HepG2 (cell line): ENCODE measurements around the gene TALDO1. TPM values are rescaled to one million over a fixed set of nuclear protein-coding genes. Genes with fewer than 3 reads are reported as not detected.

Source experiments
- ATAC-seq: fragments of 200-7000 bp; cut with Tn5 transposase; 3 replicates; pipeline ENCODE4 v1.9.1; 2020; ENCODE audit warnings: mild to moderate bottlenecking, moderate library complexity
- BruUV-seq: library from RNA; stranded (reverse); fragments of 400-500 nt; replicated peaks from 2 replicates; lab custom pipeline; 2021; lab: Mats Ljungman, UMichigan
- CTCF ChIA-PET: fragments of 300-600 bp; formaldehyde crosslinking; extraction: SDS; loops from one replicate; lab custom pipeline; 2021; ENCODE audit warnings: low total read pairs, inconsistent platforms, low intra/inter-chr PET ratio; lab: Yijun Ruan, JAX
- POLR2A ChIA-PET: fragments of 350-600 bp; sonication (Branson Sonifier 250); formaldehyde crosslinking; loops from one replicate; lab custom pipeline; 2020; ENCODE audit warnings: antibody characterized with exemption, inconsistent platforms; lab: Yijun Ruan, JAX
- DNase-seq: peaks from one replicate; pipeline ENCODE4 v3.0.0-alpha.2; 2015; ENCODE audit warnings: low spot score
- FAIRE-seq: peaks from 3 replicates; lab custom pipeline; 2011; peaks lifted over from hg19 to GRCh38; lab: Jason Lieb, UNC
- H2AFZ ChIP-seq: one replicate; pipeline ENCODE4 v1.6.1; 2011; ENCODE audit warnings: low read length, inconsistent platforms
- H3K27ac ChIP-seq: fragments of 300-600 bp; 3 replicates; pipeline ENCODE4 v1.8.0; 2011; ENCODE audit warnings: mixed run types, mild to moderate bottlenecking, mixed read lengths, low read length, inconsistent platforms; ENCODE audit not compliant: insufficient read depth; ENCODE audit errors: extremely low read length
- H3K27me3 ChIP-seq, 2 experiments: fragments of 200-600 bp in 1 of 2; 2 replicates in 1 of 2; 3 replicates in 1 of 2; pipeline versions ENCODE4 v1.6.0 to v1.8.0; 2011; ENCODE audit warnings: low read length in 2 of 2, mild to moderate bottlenecking in 2 of 2, moderate library complexity in 2 of 2, inconsistent platforms in 1 of 2; ENCODE audit not compliant: insufficient read depth in 2 of 2, control insufficient read depth in 1 of 2
- H3K36me3 ChIP-seq, 2 experiments: fragments of 200-600 bp in 1 of 2; replicated peaks in 1 of 2; 2 replicates in 1 of 2; 3 replicates in 1 of 2; pipeline versions ENCODE4 v1.5.1 to v1.8.0; 2011; ENCODE audit warnings: low read length in 2 of 2, inconsistent platforms in 1 of 2; ENCODE audit not compliant: insufficient read depth in 2 of 2, control insufficient read depth in 1 of 2
- H3K4me1 ChIP-seq: 2 replicates; pipeline ENCODE4 v1.5.1; 2012; ENCODE audit warnings: low read length, inconsistent platforms; ENCODE audit not compliant: insufficient read depth
- H3K4me2 ChIP-seq: 2 replicates; pipeline ENCODE4 v1.6.0; 2011; ENCODE audit warnings: low read depth, low read length, inconsistent platforms
- H3K4me3 ChIP-seq, 3 experiments: fragments of 200-600 bp in 1 of 3; sonication (generic), shearing (Covaris generic) in 1 of 3; replicated peaks in 1 of 3; 2 replicates each; pipeline ENCODE4 v1.5.1; 2011 to 2016; ENCODE audit warnings: low read length in 3 of 3, inconsistent platforms in 2 of 3, low read depth in 2 of 3, mild to moderate bottlenecking in 2 of 3, control low read depth in 1 of 3, mixed read lengths in 1 of 3; ENCODE audit not compliant: insufficient read depth in 1 of 3
- H3K79me2 ChIP-seq: one replicate; pipeline ENCODE4 v1.6.1; 2011; ENCODE audit warnings: low read length, inconsistent platforms; ENCODE audit not compliant: insufficient read depth
- H3K9ac ChIP-seq: 2 replicates; pipeline ENCODE4 v1.6.0; 2011; ENCODE audit warnings: mild to moderate bottlenecking, low read depth, low read length, inconsistent platforms; ENCODE audit not compliant: insufficient read depth
- H3K9me3 ChIP-seq: 2 replicates; pipeline ENCODE4 v1.5.1; 2012; ENCODE audit warnings: mild to moderate bottlenecking, low read length
- H4K20me1 ChIP-seq: 2 replicates; pipeline ENCODE4 v1.6.0; 2011; ENCODE audit warnings: inconsistent platforms, mild to moderate bottlenecking, low read length, moderate library complexity; ENCODE audit not compliant: insufficient read depth
- ARNTL ChIP-seq: sonication (generic); formaldehyde crosslinking; IDR thresholded peaks from 2 replicates; pipeline ENCODE4 v1.4.0; 2020; ENCODE audit warnings: mild to moderate bottlenecking, missing genetic modification reagents
- CBFB ChIP-seq: sonication (generic); formaldehyde crosslinking; IDR thresholded peaks from 2 replicates; pipeline ENCODE4 v1.4.0; 2020; ENCODE audit warnings: missing genetic modification reagents
- DRAP1 ChIP-seq: IDR thresholded peaks from 2 replicates; pipeline ENCODE4 v1.6.1; 2016; ENCODE audit warnings: missing genetic modification reagents, missing compliant biosample characterization
- EED ChIP-seq: sonication (generic); formaldehyde crosslinking; IDR thresholded peaks from 2 replicates; pipeline ENCODE4 v1.5.0; 2020; ENCODE audit warnings: mild to moderate bottlenecking, missing genetic modification reagents
- GTF3A ChIP-seq: sonication (generic); formaldehyde crosslinking; conservative IDR thresholded peaks from 2 replicates; pipeline ENCODE4 v1.4.0; 2020; ENCODE audit warnings: mild to moderate bottlenecking, missing genetic modification reagents
- KMT2B ChIP-seq: IDR thresholded peaks from 2 replicates; pipeline ENCODE4 v1.6.1; 2016; ENCODE audit warnings: missing genetic modification reagents, missing compliant biosample characterization
- NFIB ChIP-seq: sonication (generic); formaldehyde crosslinking; IDR thresholded peaks from 2 replicates; pipeline ENCODE4 v1.9.0; 2021; ENCODE audit warnings: missing genetic modification reagents, mild to moderate bottlenecking, borderline replicate concordance
- PTBP1 ChIP-seq: fragments of 200-400 bp; formaldehyde crosslinking; IDR thresholded peaks from 2 replicates; pipeline ENCODE4 v1.6.1; 2018; ENCODE audit warnings: low read length, low read depth; ENCODE audit not compliant: poor library complexity, severe bottlenecking
- SATB2 ChIP-seq: sonication (generic); formaldehyde crosslinking; IDR thresholded peaks from 2 replicates; pipeline ENCODE4 v1.5.0; 2020; ENCODE audit warnings: missing genetic modification reagents
- SRF ChIP-seq: IDR thresholded peaks from 2 replicates; pipeline ENCODE4 v1.6.1; 2011; ENCODE audit warnings: mild to moderate bottlenecking, low read depth, low read length, moderate library complexity
- SRSF9 ChIP-seq: fragments of 200-400 bp; formaldehyde crosslinking; IDR thresholded peaks from 2 replicates; pipeline ENCODE4 v1.6.1; 2018; ENCODE audit warnings: borderline replicate concordance, mild to moderate bottlenecking, low read depth, low read length; ENCODE audit not compliant: insufficient read depth, poor library complexity, severe bottlenecking
- ZBTB1 ChIP-seq: sonication (generic); formaldehyde crosslinking; IDR thresholded peaks from 2 replicates; pipeline ENCODE4 v1.4.0; 2020; ENCODE audit warnings: missing genetic modification reagents, borderline replicate concordance
- ZNF121 ChIP-seq: sonication (generic); formaldehyde crosslinking; IDR thresholded peaks from 2 replicates; pipeline ENCODE4 v1.5.0; 2020; ENCODE audit warnings: mild to moderate bottlenecking, missing genetic modification reagents
- ZNF276 ChIP-seq: sonication (generic); formaldehyde crosslinking; IDR thresholded peaks from 2 replicates; pipeline ENCODE4 v1.4.0; 2020; ENCODE audit warnings: mild to moderate bottlenecking, low read depth, missing genetic modification reagents
- ZNF543 ChIP-seq: sonication (generic); formaldehyde crosslinking; IDR thresholded peaks from 2 replicates; pipeline ENCODE4 v1.4.0; 2020; ENCODE audit warnings: mild to moderate bottlenecking, missing genetic modification reagents
- ZNF747 ChIP-seq: sonication (generic); formaldehyde crosslinking; IDR thresholded peaks from 2 replicates; pipeline ENCODE4 v1.8.1; 2023; ENCODE audit warnings: missing genetic modification reagents, mild to moderate bottlenecking, borderline replicate concordance
- ZNF768 ChIP-seq: sonication (generic); formaldehyde crosslinking; IDR thresholded peaks from 2 replicates; pipeline ENCODE4 v1.4.0; 2020; ENCODE audit warnings: missing genetic modification reagents
- ZNF770 ChIP-seq: sonication (generic); formaldehyde crosslinking; IDR thresholded peaks from 2 replicates; pipeline ENCODE4 v1.5.0; 2020; ENCODE audit warnings: mild to moderate bottlenecking, missing genetic modification reagents
- WGBS: methylation state at CpG from one replicate; pipeline ENCODE4 v1.1.6; 2017; ENCODE audit warnings: low lambda C conversion rate; 5-methylcytosine and 5-hydroxymethylcytosine counted together
- in situ Hi-C: cut with HindIII; loops from 2 replicates; pipeline ENCODE4 v1.10.0; 2017; ENCODE audit warnings: low pct_unique_long_range_greater_than_20kb; ENCODE audit not compliant: extremely low pct_ligation_motif_present
- intact Hi-C: fragments of 100-400 bp; cut with micrococcal nuclease; formaldehyde crosslinking; loops from one replicate; pipeline ENCODE4 v1.10.0; 2022; ENCODE audit not compliant: unreplicated experiment
- polyA plus RNA-seq, 8 experiments: library from polyadenylated mRNA; depleted of rRNA in 3 of 8; stranded (reverse) in 7 of 8; unstranded in 1 of 8; fragments of >200 nt; fragmentation: Illumina TruSeq in 4 of 8; extraction: Trizol in 4 of 8; gene quantifications; 2 replicates each; pipeline versions ENCODE4 v1.2.1 to v1.2.3, GENCODE V29; 2011 to 2016; ENCODE audit warnings: low read depth in 4 of 8, missing spikeins in 1 of 8, mixed read lengths in 1 of 8; ENCODE audit not compliant: insufficient read depth in 1 of 8
- total RNA-seq, 5 experiments: library from RNA; depleted of rRNA; stranded (reverse); fragments of >200 nt; fragmentation: Illumina TruSeq; extraction: Trizol; gene quantifications; 2 replicates each; pipeline ENCODE4 v1.2.3, GENCODE V29; 2016; ENCODE audit warnings: low read depth in 1 of 5

The TALDO1 gene
- total and polyA plus RNA-seq, 2 of the 13 experiments (the other 11 are each of a cell fraction or from before 2014, with no cell fraction given), result 107 to 240 TPM

- TF ChIP-seq SATB2 (CRISPR knock-in tag) (0 out of 2 replicates have a peak, but pooled peaks have one; percentile 25), SRSF9 (no peak), GTF3A (no peak), ZNF747 (CRISPR knock-in tag) (0 out of 2 replicates have a peak, but pooled peaks have one; percentile 43), PTBP1 (peak; percentile 36), NFIB (CRISPR knock-in tag) (no peak), ZBTB1 (CRISPR knock-in tag) (no peak), EED (CRISPR knock-in tag) (0 out of 2 replicates have a peak, but pooled peaks have one; percentile 22), CBFB (CRISPR knock-in tag) (0 out of 2 replicates have a peak, but pooled peaks have one; percentile 3), KMT2B (CRISPR knock-in tag) (no peak)
These were observed 40.8 kb upstream of the TALDO1 start (continued) for GRCh38 chr11:706439-706956.

- BruUV-seq, result no TSS peak
- POLR2A ChIA-PET, result interaction anchor here (0.6 to 7.9 kb wide), 24 partner anchors 8 to 1282 kb away, joined by 3 to 203 read pairs (median 4); partner anchors contain the start of genes DEAF1, HRAS, LMNTD2 and PHRF1
- peaks cover 44% of the 10 kb centered on the region for H3K79me2 ChIP-seq
- ATAC-seq (peak; percentile 56), DNase-seq (peak; percentile 94), FAIRE-seq (peak; percentile 89)
- in situ Hi-C loops, result no loop called here
- H3K9ac ChIP-seq, result peak overlapping the region; percentile 92
- no peak overlapping the region for H2AFZ ChIP-seq
- CTCF ChIA-PET, result no interaction called here
- H3K4me1 ChIP-seq, result peaks cover 74% of the 10 kb centered on the region
- peak overlapping the region; percentile 94 to 97 (median 96); a peak in 5 of 6 replicates for H3K4me3 ChIP-seq
- H3K4me2 ChIP-seq, result peak overlapping the region; percentile 83
- H3K36me3 ChIP-seq, result peaks cover 0 to 1% of the 10 kb centered on the region in 2 experiments; a peak in 3 of 5 replicates
- peak overlapping the region; percentile 96 for H3K27ac ChIP-seq
- no peaks in the 10 kb centered on the region for H3K9me3 ChIP-seq
- H4K20me1 ChIP-seq, result 0 out of 2 replicates have a peak, but pooled peaks cover 5% of the 10 kb centered on the region
- 2% methylated on average over 18 of the region's 30 CpGs for whole genome bisulfite sequencing
- no peaks in the 10 kb centered on the region; a peak in 1 of 5 replicates for H3K27me3 ChIP-seq
- intact Hi-C loops, result loop anchor here (2.0 to 10.0 kb wide), 2 partner anchors 22 to 52 kb away; no protein-coding TSS in a partner anchor
- TF ChIP-seq ZNF121 (CRISPR knock-in tag) (no peak), ZNF770 (CRISPR knock-in tag) (peak; percentile 75), ZNF276 (CRISPR knock-in tag) (peak; percentile 59; the same call in 1 of the 2 replicates), ZNF543 (CRISPR knock-in tag) (peak; percentile 64; the same call in 1 of the 2 replicates), DRAP1 (CRISPR knock-in tag) (0 out of 2 replicates have a peak, but pooled peaks have one; percentile 49), ZNF768 (CRISPR knock-in tag) (peak; percentile 36; the same call in 1 of the 2 replicates), ARNTL (CRISPR knock-in tag) (peak; percentile 88), SRF (no peak)
These were observed 40.1 kb upstream of the TALDO1 start for GRCh38 chr11:706957-707816.
